Endodermal cell (in vitro differentiated cells): ENCODE results near the gene LILRA5. TPM values are rescaled to one million over a fixed set of nuclear protein-coding genes. Genes with fewer than 3 reads are reported as not detected.

Experiments
- DNase-seq: peaks from one replicate; pipeline ENCODE4 v3.0.0-alpha.2; 2017
- H3K27ac ChIP-seq: 2 replicates; pipeline ENCODE4 v1.5.1; 2013; ENCODE audit warnings: mild to moderate bottlenecking, low read depth, low read length, moderate library complexity
- H3K27me3 ChIP-seq: 2 replicates; pipeline ENCODE4 v1.6.1; 2013; ENCODE audit warnings: mild to moderate bottlenecking, low read length, moderate library complexity; ENCODE audit not compliant: insufficient read depth, control insufficient read depth, poor library complexity, severe bottlenecking
- H3K36me3 ChIP-seq: 2 replicates; pipeline ENCODE4 v1.7.0; 2013; ENCODE audit warnings: mild to moderate bottlenecking, low read length, moderate library complexity; ENCODE audit not compliant: control insufficient read depth, insufficient read depth
- H3K4me1 ChIP-seq: one replicate; pipeline ENCODE4 v1.7.0; 2013; ENCODE audit warnings: low read length; ENCODE audit not compliant: control insufficient read depth, insufficient read depth
- H3K4me3 ChIP-seq: 2 replicates; pipeline ENCODE4 v1.5.1; 2013; ENCODE audit warnings: mild to moderate bottlenecking, low read length, moderate library complexity
- H3K9ac ChIP-seq: 2 replicates; pipeline ENCODE4 v1.6.1; 2013; ENCODE audit warnings: mild to moderate bottlenecking, low read length, moderate library complexity; ENCODE audit not compliant: poor library complexity, severe bottlenecking; ENCODE audit errors: extremely low read depth
- H3K9me3 ChIP-seq: 2 replicates; pipeline ENCODE4 v1.6.1; 2013; ENCODE audit warnings: mild to moderate bottlenecking, low read length, moderate library complexity; ENCODE audit not compliant: control insufficient read depth
- H3K27ac Mint-ChIP-seq: 2 replicates; pipeline ENCODE4 v1.8.0; 2020; ENCODE audit warnings: mixed read lengths
- H3K27me3 Mint-ChIP-seq: 2 replicates; pipeline ENCODE4 v1.8.0; 2021; ENCODE audit warnings: mild to moderate bottlenecking, mixed read lengths; ENCODE audit not compliant: insufficient read depth
- H3K36me3 Mint-ChIP-seq: 2 replicates; pipeline ENCODE4 v1.8.0; 2020; ENCODE audit warnings: low read depth, mixed read lengths
- H3K4me1 Mint-ChIP-seq: 2 replicates; pipeline ENCODE4 v1.8.0; 2020; ENCODE audit warnings: mixed read lengths
- H3K4me3 Mint-ChIP-seq: 2 replicates; pipeline ENCODE4 v1.8.0; 2020; ENCODE audit warnings: mild to moderate bottlenecking, moderate library complexity, mixed read lengths
- H3K9me3 Mint-ChIP-seq: 2 replicates; pipeline ENCODE4 v1.8.0; 2020; ENCODE audit warnings: mild to moderate bottlenecking, mixed read lengths
- CTCF ChIP-seq: fragments of 200-600 bp; sonication (generic); conservative IDR thresholded peaks from 2 replicates; pipeline ENCODE4 v1.5.0; 2021; ENCODE audit warnings: antibody characterized with exemption, mild to moderate bottlenecking
- WGBS, 2 experiments: methylation state at CpG; one replicate each; pipeline versions ENCODE4 v1.1.5 to v1.1.7; 2013; ENCODE audit warnings: missing lambda C conversion rate in 2 of 2, mixed read lengths in 1 of 2; ENCODE audit not compliant: insufficient coverage in 1 of 2, insufficient read length in 1 of 2; 5-methylcytosine and 5-hydroxymethylcytosine counted together
- total RNA-seq, 2 donors: library from RNA; stranded (reverse); fragmentation: NEBNext Ultra II Directional in 1 of 2; extraction: Animal tissue kit (Norgen Biotek cat#: 25700) in 1 of 2; gene quantifications; 2 replicates in 1 of 2; 3 replicates in 1 of 2; pipeline ENCODE4 v1.2.1, GENCODE V29; 2021

LILRA5 gene
- total RNA-seq, 2 donors from 2014 or later = not detected

GRCh38 chr19:54337858-54338230 lies 24.9 kb upstream of the LILRA5 start:
- Histone ChIP-seq H3K27ac (no peak overlapping the region), H3K9me3 (no peaks in the 10 kb centered on the region), H3K36me3 (no peaks in the 10 kb centered on the region), H3K4me3 (no peak overlapping the region), H3K9ac (no peak overlapping the region), H3K4me1 (no peaks in the 10 kb centered on the region), H3K27me3 (no peaks in the 10 kb centered on the region)
- DNase-seq = no peak
- H3K36me3 Mint-ChIP-seq = no peaks in the 10 kb centered on the region
- no peak overlapping the region for H3K27ac Mint-ChIP-seq
- no peak overlapping the region for H3K4me3 Mint-ChIP-seq
- 86 to 92% methylated on average over 4 to 9 of the region's 9 CpGs for WGBS, 2 experiments
- peaks cover 8% of the 10 kb centered on the region for H3K4me1 Mint-ChIP-seq
- H3K9me3 Mint-ChIP-seq = no peaks in the 10 kb centered on the region
- no peak for TF ChIP-seq CTCF
- peaks cover 2% of the 10 kb centered on the region for H3K27me3 Mint-ChIP-seq

GRCh38 chr19:54336893-54337857 lies 24.2 kb upstream of the LILRA5 start:
- H3K9me3 ChIP-seq = no peaks in the 10 kb centered on the region
- H3K9ac ChIP-seq = no peak overlapping the region
- H3K27me3 ChIP-seq = no peaks in the 10 kb centered on the region
- H3K4me3 Mint-ChIP-seq = no peak overlapping the region
- WGBS, 2 experiments = 89 to 95% methylated on average over 18 to 32 of the region's 34 CpGs
- H3K36me3 Mint-ChIP-seq = no peaks in the 10 kb centered on the region
- H3K27ac ChIP-seq = no peak overlapping the region
- no peak overlapping the region for H3K27ac Mint-ChIP-seq
- peaks cover 8% of the 10 kb centered on the region for H3K4me1 Mint-ChIP-seq
- no peaks in the 10 kb centered on the region for H3K36me3 ChIP-seq
- no peak for TF ChIP-seq CTCF
- H3K27me3 Mint-ChIP-seq = peaks cover 2% of the 10 kb centered on the region
- H3K4me3 ChIP-seq = no peak overlapping the region
- no peaks in the 10 kb centered on the region for H3K4me1 ChIP-seq
- H3K9me3 Mint-ChIP-seq = no peaks in the 10 kb centered on the region
- DNase-seq = no peak

- Mint-ChIP-seq H3K4me3 (no peak overlapping the region), H3K27me3 (peaks cover 2% of the 10 kb centered on the region), H3K4me1 (peaks cover 8% of the 10 kb centered on the region), H3K27ac (no peak overlapping the region), H3K36me3 (no peaks in the 10 kb centered on the region), H3K9me3 (no peaks in the 10 kb centered on the region)
- 84 to 100% methylated on average over 2 to 12 of the region's 12 CpGs for WGBS, 2 experiments
- no peaks in the 10 kb centered on the region for H3K27me3 ChIP-seq
- H3K9ac ChIP-seq = no peak overlapping the region
- no peaks in the 10 kb centered on the region for H3K36me3 ChIP-seq
- H3K4me1 ChIP-seq = no peaks in the 10 kb centered on the region
- TF ChIP-seq CTCF = no peak
- H3K9me3 ChIP-seq = no peaks in the 10 kb centered on the region
- no peak for DNase-seq
- H3K4me3 ChIP-seq = no peak overlapping the region
- H3K27ac ChIP-seq = no peak overlapping the region
Measured at GRCh38 chr19:54335979-54336892, 23.3 kb upstream of the LILRA5 start.
